Measurements from ENCODE around the gene NID2.

Gene NID2

GRCh38 chr14:52068615-52069306 is at the start of gene NID2:
Gene NID2, minus strand, starts transcription at chr14:52069059. Its CDS starts 65 bp downstream, at chr14:52068994.
- DNase-seq (ENCODE audit: low spot score): peak; percentile 92

- no peak for DNase-seq (ENCODE audit: low spot score)
Observed at GRCh38 chr14:52117111-52117832, 48.4 kb upstream of the NID2 start.

GRCh38 chr14:52115286-52115685 is 46.4 kb upstream of the NID2 start:
- DNase-seq (ENCODE audit: low spot score): no peak

- no peak for DNase-seq (ENCODE audit: low spot score)
Observed at GRCh38 chr14:52112336-52113018, 43.6 kb upstream of the NID2 start.

- no peak for DNase-seq (ENCODE audit: low spot score)
Observed at GRCh38 chr14:52111583-52111982, 42.7 kb upstream of the NID2 start.

- no peak for DNase-seq (ENCODE audit: low spot score)
Observed at GRCh38 chr14:52110441-52111086, 41.7 kb upstream of the NID2 start.

GRCh38 chr14:52108823-52109222 is 40.0 kb upstream of the NID2 start:
- DNase-seq (ENCODE audit: low spot score): no peak

- DNase-seq (ENCODE audit: low spot score): no peak
Observed at GRCh38 chr14:52106840-52107239, 38.0 kb upstream of the NID2 start.

GRCh38 chr14:52103416-52103815 is 34.6 kb upstream of the NID2 start:
- no peak for DNase-seq (ENCODE audit: low spot score)

- no peak for DNase-seq (ENCODE audit: low spot score)
Observed at GRCh38 chr14:52095794-52096193, 26.9 kb upstream of the NID2 start.

- DNase-seq (ENCODE audit: low spot score): no peak
Observed at GRCh38 chr14:52095336-52095735, 26.5 kb upstream of the NID2 start.

GRCh38 chr14:52094546-52095271 is 25.9 kb upstream of the NID2 start:
- DNase-seq (ENCODE audit: low spot score): no peak

- DNase-seq (ENCODE audit: low spot score): no peak
Observed at GRCh38 chr14:52091928-52092327, 23.1 kb upstream of the NID2 start.

- DNase-seq (ENCODE audit: low spot score): no peak
Observed at GRCh38 chr14:52090936-52091335, 22.1 kb upstream of the NID2 start.

GRCh38 chr14:52089218-52089617 is 20.4 kb upstream of the NID2 start:
- no peak for DNase-seq (ENCODE audit: low spot score)

- DNase-seq (ENCODE audit: low spot score): no peak
Observed at GRCh38 chr14:52086711-52087110, 17.9 kb upstream of the NID2 start.

- no peak for DNase-seq (ENCODE audit: low spot score)
Observed at GRCh38 chr14:52082903-52083302, 14.0 kb upstream of the NID2 start.

- DNase-seq (ENCODE audit: low spot score): no peak
Observed at GRCh38 chr14:52081964-52082363, 13.1 kb upstream of the NID2 start.

GRCh38 chr14:52080808-52081755 is 12.2 kb upstream of the NID2 start:
- peak; percentile 35 for DNase-seq (ENCODE audit: low spot score)

- no peak for DNase-seq (ENCODE audit: low spot score)
Observed at GRCh38 chr14:52080158-52080800, 11.4 kb upstream of the NID2 start.

Data from iPS-NIHi11 (cell line).